Duodenal mucosa (tissue), 2 donors: ENCODE data around the gene GEMIN4.

Source experiments
- H3K27ac ChIP-seq: one replicate; pipeline ENCODE4 v1.7.0; 2013; ENCODE audit warnings: low read depth, low read length
- H3K27me3 ChIP-seq, 2 donors: one replicate each; pipeline ENCODE4 v1.7.0; 2013; ENCODE audit warnings: low read length in 2 of 2, control low read depth in 1 of 2; ENCODE audit not compliant: insufficient read depth in 2 of 2, control insufficient read depth in 1 of 2
- H3K36me3 ChIP-seq, 2 donors: one replicate each; pipeline ENCODE4 v1.7.0; 2013; ENCODE audit warnings: low read length in 2 of 2, control low read depth in 1 of 2; ENCODE audit not compliant: insufficient read depth in 2 of 2, control insufficient read depth in 1 of 2
- H3K4me1 ChIP-seq, 2 donors: one replicate each; pipeline ENCODE4 v1.7.0; 2013; ENCODE audit warnings: low read length in 2 of 2, control low read depth in 1 of 2; ENCODE audit not compliant: insufficient read depth in 2 of 2, control insufficient read depth in 1 of 2
- H3K4me3 ChIP-seq, 2 donors: one replicate each; pipeline ENCODE4 v1.7.0; 2013; ENCODE audit warnings: low read length in 2 of 2, low read depth in 1 of 2
- H3K9ac ChIP-seq, 2 donors: one replicate each; pipeline ENCODE4 v1.7.0; 2013; ENCODE audit warnings: low read length in 2 of 2, low read depth in 1 of 2
- H3K9me3 ChIP-seq, 2 donors: one replicate each; pipeline ENCODE4 v1.7.0; 2013; ENCODE audit warnings: low read length in 2 of 2, control low read depth in 1 of 2; ENCODE audit not compliant: control insufficient read depth in 1 of 2

GEMIN4 gene

GRCh38 chr17:745406-745805, 6.7 kb downstream of the GEMIN4 start:
- H3K4me1 ChIP-seq: peaks cover under 1 to 6% of the 10 kb centered on the region in 2 donors
- H3K36me3 ChIP-seq: peaks cover 46 to 78% of the 10 kb centered on the region in 2 donors

GRCh38 chr17:744937-745336, 7.1 kb downstream of the GEMIN4 start:
- Histone ChIP-seq H3K36me3 (peaks cover 46 to 83% of the 10 kb centered on the region in 2 donors), H3K27me3 (no peaks in the 10 kb centered on the region), H3K27ac (no peak overlapping the region), H3K9ac (no peak overlapping the region), H3K4me1 (peaks cover 0 to 1% of the 10 kb centered on the region in 2 donors), H3K9me3 (no peaks in the 10 kb centered on the region), H3K4me3 (no peak overlapping the region)

More at GRCh38 chr17:745406-745805, 6.7 kb downstream of the GEMIN4 start:
- no peak overlapping the region for H3K9ac ChIP-seq
- H3K9me3 ChIP-seq: no peaks in the 10 kb centered on the region
- no peak overlapping the region for H3K27ac ChIP-seq
- H3K27me3 ChIP-seq: no peaks in the 10 kb centered on the region
- no peak overlapping the region for H3K4me3 ChIP-seq

GRCh38 chr17:743139-743538, 8.9 kb downstream of the GEMIN4 start:
- Histone ChIP-seq H3K9me3 (no peaks in the 10 kb centered on the region), H3K4me3 (no peak overlapping the region), H3K27me3 (no peaks in the 10 kb centered on the region), H3K27ac (no peak overlapping the region), H3K36me3 (peaks cover 46 to 87% of the 10 kb centered on the region in 2 donors), H3K4me1 (no peaks in the 10 kb centered on the region), H3K9ac (no peak overlapping the region)

GRCh38 chr17:742147-742793, 9.8 kb downstream of the GEMIN4 start:
- Histone ChIP-seq H3K36me3 (peaks cover 45 to 84% of the 10 kb centered on the region in 2 donors), H3K4me1 (no peaks in the 10 kb centered on the region), H3K27me3 (no peaks in the 10 kb centered on the region), H3K9ac (no peak overlapping the region), H3K27ac (no peak overlapping the region), H3K9me3 (no peaks in the 10 kb centered on the region), H3K4me3 (no peak overlapping the region)

- Histone ChIP-seq H3K4me1 (no peaks in the 10 kb centered on the region), H3K27me3 (no peaks in the 10 kb centered on the region), H3K4me3 (no peak overlapping the region), H3K9ac (no peak overlapping the region), H3K9me3 (no peaks in the 10 kb centered on the region), H3K36me3 (peaks cover 36 to 71% of the 10 kb centered on the region in 2 donors), H3K27ac (no peak overlapping the region)
Measured at GRCh38 chr17:740240-741017, 11.6 kb downstream of the GEMIN4 start.

- H3K27ac ChIP-seq: no peak overlapping the region
- H3K4me3 ChIP-seq: no peak overlapping the region
- H3K4me1 ChIP-seq: peaks cover 7 to 12% of the 10 kb centered on the region in 2 donors
- H3K9ac ChIP-seq: no peak overlapping the region
- no peaks in the 10 kb centered on the region for H3K27me3 ChIP-seq
- H3K36me3 ChIP-seq: peaks cover 22 to 44% of the 10 kb centered on the region in 2 donors
- H3K9me3 ChIP-seq: no peaks in the 10 kb centered on the region
Measured at GRCh38 chr17:737561-738113, 14.4 kb downstream of the GEMIN4 start.

- Histone ChIP-seq H3K36me3 (peaks cover 4 to 16% of the 10 kb centered on the region in 2 donors), H3K27me3 (no peaks in the 10 kb centered on the region), H3K27ac (no peak overlapping the region), H3K4me1 (peaks cover 7 to 17% of the 10 kb centered on the region in 2 donors), H3K4me3 (peak overlapping the region; percentile 63 to 65), H3K9me3 (no peaks in the 10 kb centered on the region), H3K9ac (peak overlapping the region; percentile 42 to 57)
Measured at GRCh38 chr17:733743-734142, 18.3 kb downstream of the GEMIN4 start.

GRCh38 chr17:732902-733720, 19.0 kb downstream of the GEMIN4 start:
- H3K4me3 ChIP-seq: peak overlapping the region; percentile 63 to 65
- peaks cover 7 to 17% of the 10 kb centered on the region in 2 donors for H3K4me1 ChIP-seq
- H3K27ac ChIP-seq: peak overlapping the region; percentile 76
- H3K9me3 ChIP-seq: no peaks in the 10 kb centered on the region
- no peaks in the 10 kb centered on the region for H3K27me3 ChIP-seq
- H3K9ac ChIP-seq: peak overlapping the region; percentile 42 to 57
- peaks cover 4 to 11% of the 10 kb centered on the region in 2 donors for H3K36me3 ChIP-seq

- no peaks in the 10 kb centered on the region for H3K27me3 ChIP-seq
- H3K27ac ChIP-seq: peak within 1 kb of the TSS; percentile 76
Measured at GRCh38 chr17:732067-732901, 19.8 kb downstream of the GEMIN4 start, which contains the start of gene TLCD3A. TSS of gene TLCD3A (plus strand) at chr17:732596. CDS start at chr17:732648, 52 bp downstream.

More at GRCh38 chr17:732067-732901, 19.8 kb downstream of the GEMIN4 start, which contains the start of gene TLCD3A:
- Histone ChIP-seq H3K4me1 (peaks cover 7 to 17% of the 10 kb centered on the region in 2 donors), H3K9ac (peak within 1 kb of the TSS; percentile 66 to 69), H3K4me3 (peak within 1 kb of the TSS; percentile 67 to 83), H3K36me3 (peaks cover 0 to 5% of the 10 kb centered on the region in 2 donors), H3K9me3 (no peaks in the 10 kb centered on the region)
